Measurements from ENCODE around the gene DHX35.

Gene DHX35

GRCh38 chr20:39069976-39070375, 107.8 kb downstream of the DHX35 start:
- TF ChIP-seq CTCF (conservative IDR thresholded peaks at IDR 0.05; ENCODE audit: low read depth, low read length), result no peak
- no peak overlapping the region for H3K4me3 ChIP-seq (ENCODE audit: low read length)
- DNase-seq (ENCODE audit: low read depth), result no peak

- no peak overlapping the region for H3K4me3 ChIP-seq (ENCODE audit: low read length)
- DNase-seq (ENCODE audit: low read depth), result no peak
- no peak for TF ChIP-seq CTCF (conservative IDR thresholded peaks at IDR 0.05; ENCODE audit: low read depth, low read length)
Measured at GRCh38 chr20:39070484-39071231, 108.5 kb downstream of the DHX35 start.

GRCh38 chr20:39072132-39072531, 110.0 kb downstream of the DHX35 start:
- DNase-seq (ENCODE audit: low read depth), result no peak
- no peak overlapping the region for H3K4me3 ChIP-seq (ENCODE audit: low read length)

GRCh38 chr20:39072653-39073052, 110.5 kb downstream of the DHX35 start:
- no peak for TF ChIP-seq CTCF (conservative IDR thresholded peaks at IDR 0.05; ENCODE audit: low read depth, low read length)
- DNase-seq (ENCODE audit: low read depth), result no peak
- no peak overlapping the region for H3K4me3 ChIP-seq (ENCODE audit: low read length)

More at GRCh38 chr20:39072132-39072531, 110.0 kb downstream of the DHX35 start:
- TF ChIP-seq CTCF (conservative IDR thresholded peaks at IDR 0.05; ENCODE audit: low read depth, low read length), result no peak

- TF ChIP-seq CTCF (conservative IDR thresholded peaks at IDR 0.05; ENCODE audit: low read depth, low read length), result no peak
- no peak for DNase-seq (ENCODE audit: low read depth)
- H3K4me3 ChIP-seq (ENCODE audit: low read length), result no peak overlapping the region
Measured at GRCh38 chr20:39075731-39076130, 113.6 kb downstream of the DHX35 start.

- TF ChIP-seq CTCF (conservative IDR thresholded peaks at IDR 0.05; ENCODE audit: low read depth, low read length), result no peak
- no peak overlapping the region for H3K4me3 ChIP-seq (ENCODE audit: low read length)
- DNase-seq (ENCODE audit: low read depth), result no peak
Measured at GRCh38 chr20:39076958-39077357, 114.8 kb downstream of the DHX35 start.

- TF ChIP-seq CTCF (conservative IDR thresholded peaks at IDR 0.05; ENCODE audit: low read depth, low read length), result no peak
- H3K4me3 ChIP-seq (ENCODE audit: low read length), result no peak overlapping the region
- no peak for DNase-seq (ENCODE audit: low read depth)
Measured at GRCh38 chr20:39080326-39080725, 118.2 kb downstream of the DHX35 start.
